IMR-90 (cell line): ENCODE data around the gene DNAJB8.

Experiments
- BHLHE40 ChIP-seq: fragments of 150-350 bp; IDR thresholded peaks from 2 replicates; pipeline ENCODE4 v1.6.1; 2016; ENCODE audit warnings: mild to moderate bottlenecking, low read depth, low read length
- CHD1 ChIP-seq: IDR thresholded peaks from 2 replicates; pipeline ENCODE4 v1.6.1; 2012; ENCODE audit warnings: low read depth, low read length, improper control_type of control experiment
- CTCF ChIP-seq: conservative IDR thresholded peaks from 2 replicates; pipeline ENCODE4 v1.5.1; 2012; ENCODE audit warnings: mild to moderate bottlenecking, low read depth, low read length, improper control_type of control experiment
- ELK1 ChIP-seq: fragments of 150-350 bp; IDR thresholded peaks from 2 replicates; pipeline ENCODE4 v1.6.1; 2016; ENCODE audit warnings: low read depth, mild to moderate bottlenecking, low read length, moderate library complexity, borderline replicate concordance
- MAZ ChIP-seq: IDR thresholded peaks from 2 replicates; pipeline ENCODE4 v1.6.1; 2012; ENCODE audit warnings: low read depth, mild to moderate bottlenecking, low read length, improper control_type of control experiment, moderate library complexity, borderline replicate concordance
- MXI1 ChIP-seq: IDR thresholded peaks from 2 replicates; pipeline ENCODE4 v1.6.1; 2012; ENCODE audit warnings: low read depth, mild to moderate bottlenecking, low read length, moderate library complexity, borderline replicate concordance
- NFE2L2 ChIP-seq: fragments of 150-350 bp; IDR thresholded peaks from 2 replicates; pipeline ENCODE4 v1.6.1; 2016; ENCODE audit warnings: low read depth, mild to moderate bottlenecking, low read length
- POLR2A ChIP-seq: IDR thresholded peaks from 2 replicates; pipeline ENCODE4 v1.6.1; 2012; ENCODE audit warnings: mild to moderate bottlenecking, low read depth, low read length
- RAD21 ChIP-seq: IDR thresholded peaks from 2 replicates; pipeline ENCODE4 v1.6.1; 2012; ENCODE audit warnings: low read length, improper control_type of control experiment
- RCOR1 ChIP-seq: IDR thresholded peaks from 2 replicates; pipeline ENCODE4 v1.6.1; 2012; ENCODE audit warnings: mild to moderate bottlenecking, low read length, improper control_type of control experiment; ENCODE audit not compliant: insufficient replicate concordance
- SMC3 ChIP-seq: fragments of 150-350 bp; IDR thresholded peaks from 2 replicates; pipeline ENCODE4 v1.6.1; 2016; ENCODE audit warnings: low read depth, mild to moderate bottlenecking, antibody characterized with exemption, low read length, moderate library complexity
- USF2 ChIP-seq: fragments of 150-350 bp; IDR thresholded peaks from 2 replicates; pipeline ENCODE4 v1.6.1; 2017; ENCODE audit warnings: mild to moderate bottlenecking, antibody characterized with exemption, low read length, low read depth

- TF ChIP-seq POLR2A (no peak), CTCF (no peak), RCOR1 (no peak), SMC3 (no peak), MXI1 (no peak), USF2 (no peak), CHD1 (no peak), NFE2L2 (no peak), ELK1 (no peak), MAZ (no peak), BHLHE40 (no peak), RAD21 (no peak)
Measured at GRCh38 chr3:128506754-128507153, 40.1 kb upstream of the DNAJB8 start.
